ENCODE data around the gene CRBN.

GRCh38 chr3:3177861-3178497 is 1.5 kb downstream of the CRBN start:
- TF ChIP-seq CTCF (IDR thresholded peaks at IDR 0.05), result no peak
- TF ChIP-seq POLR2A (IDR thresholded peaks at IDR 0.05), result no peak
